Measurements from ENCODE around the gene PIK3R5.

Gene PIK3R5

GRCh38 chr17:8835106-8835505 lies 130.4 kb downstream of the PIK3R5 start:
- no peak for DNase-seq (ENCODE audit: low read depth in 1 of 2, low spot score in 1 of 2)

GRCh38 chr17:8832711-8833352 lies 132.7 kb downstream of the PIK3R5 start:
- no peak for DNase-seq (ENCODE audit: low read depth in 1 of 2, low spot score in 1 of 2)

GRCh38 chr17:8831234-8831849 lies 134.2 kb downstream of the PIK3R5 start:
- no peak for DNase-seq (ENCODE audit: low read depth in 1 of 2, low spot score in 1 of 2)

GRCh38 chr17:8830141-8830540 lies 135.4 kb downstream of the PIK3R5 start:
- DNase-seq (ENCODE audit: low read depth in 1 of 2, low spot score in 1 of 2), result no peak

GRCh38 chr17:8829036-8829941 lies 136.2 kb downstream of the PIK3R5 start:
- no peak for DNase-seq (ENCODE audit: low read depth in 1 of 2, low spot score in 1 of 2)

Data from activated CD4-positive, alpha-beta T cell treated with anti-CD3 and anti-CD28 coated beads, Interleukin-2, amount 50 U/mL, for 24 hours (primary cell).